OCI-M1 (cell line): ENCODE data around the gene FUT3.
"Not testable (repeated sequence)": the region's sequence is repeated elsewhere in the genome, so short reads cannot be mapped to it uniquely, and the experiment has no call there.

ENCODE experiments used
- DNase-seq: peaks from one replicate; lab custom pipeline; 2025; lab: John Stamatoyannopoulos, UW

Gene FUT3

GRCh38 chr19:5882421-5882968, 31.2 kb upstream of the FUT3 start:
- no peak for DNase-seq

GRCh38 chr19:5881543-5882299, 30.5 kb upstream of the FUT3 start:
- DNase-seq, result no peak

- DNase-seq, result no peak
These were observed 29.4 kb upstream of the FUT3 start for GRCh38 chr19:5880604-5881078.

GRCh38 chr19:5880196-5880595, 28.9 kb upstream of the FUT3 start:
- DNase-seq, result no peak

- DNase-seq, result no peak
These were observed 26.6 kb upstream of the FUT3 start for GRCh38 chr19:5877882-5878281.

- DNase-seq, result no peak
These were observed 26.2 kb upstream of the FUT3 start for GRCh38 chr19:5877427-5877826.

GRCh38 chr19:5874496-5874895, 23.2 kb upstream of the FUT3 start:
- not testable (repeated sequence) for DNase-seq

GRCh38 chr19:5873617-5874199, 22.5 kb upstream of the FUT3 start:
- DNase-seq, result no peak

GRCh38 chr19:5870986-5871394, 19.7 kb upstream of the FUT3 start:
- peak; percentile 2 for DNase-seq

- no peak for DNase-seq
These were observed 16.2 kb upstream of the FUT3 start for GRCh38 chr19:5867201-5868136.

GRCh38 chr19:5865772-5866171, 14.5 kb upstream of the FUT3 start:
- no peak for DNase-seq

GRCh38 chr19:5864725-5865486, 13.7 kb upstream of the FUT3 start:
- no peak for DNase-seq

- no peak for DNase-seq
These were observed 12.9 kb upstream of the FUT3 start for GRCh38 chr19:5864013-5864720.

GRCh38 chr19:5863030-5863665, 11.9 kb upstream of the FUT3 start:
- DNase-seq, result no peak

- DNase-seq, result no peak
These were observed 6.2 kb upstream of the FUT3 start for GRCh38 chr19:5857203-5858081.

GRCh38 chr19:5855151-5855550, 3.9 kb upstream of the FUT3 start:
- not testable (repeated sequence) for DNase-seq

GRCh38 chr19:5854121-5854520, 2.9 kb upstream of the FUT3 start:
- not testable (repeated sequence) for DNase-seq

- peak; percentile 24 for DNase-seq
These were observed 431 bp downstream of the FUT3 start for GRCh38 chr19:5850743-5851293.

- DNase-seq, result no peak
These were observed 1.1 kb downstream of the FUT3 start for GRCh38 chr19:5850189-5850588.
